Measurements from ENCODE around the gene RASSF7. TPM values are rescaled to one million over a fixed set of nuclear protein-coding genes. Genes with fewer than 3 reads are reported as not detected.

Gene RASSF7
- total and polyA plus RNA-seq, 8 donors: 16.7 to 330 (median 94.9) TPM

DNA sequence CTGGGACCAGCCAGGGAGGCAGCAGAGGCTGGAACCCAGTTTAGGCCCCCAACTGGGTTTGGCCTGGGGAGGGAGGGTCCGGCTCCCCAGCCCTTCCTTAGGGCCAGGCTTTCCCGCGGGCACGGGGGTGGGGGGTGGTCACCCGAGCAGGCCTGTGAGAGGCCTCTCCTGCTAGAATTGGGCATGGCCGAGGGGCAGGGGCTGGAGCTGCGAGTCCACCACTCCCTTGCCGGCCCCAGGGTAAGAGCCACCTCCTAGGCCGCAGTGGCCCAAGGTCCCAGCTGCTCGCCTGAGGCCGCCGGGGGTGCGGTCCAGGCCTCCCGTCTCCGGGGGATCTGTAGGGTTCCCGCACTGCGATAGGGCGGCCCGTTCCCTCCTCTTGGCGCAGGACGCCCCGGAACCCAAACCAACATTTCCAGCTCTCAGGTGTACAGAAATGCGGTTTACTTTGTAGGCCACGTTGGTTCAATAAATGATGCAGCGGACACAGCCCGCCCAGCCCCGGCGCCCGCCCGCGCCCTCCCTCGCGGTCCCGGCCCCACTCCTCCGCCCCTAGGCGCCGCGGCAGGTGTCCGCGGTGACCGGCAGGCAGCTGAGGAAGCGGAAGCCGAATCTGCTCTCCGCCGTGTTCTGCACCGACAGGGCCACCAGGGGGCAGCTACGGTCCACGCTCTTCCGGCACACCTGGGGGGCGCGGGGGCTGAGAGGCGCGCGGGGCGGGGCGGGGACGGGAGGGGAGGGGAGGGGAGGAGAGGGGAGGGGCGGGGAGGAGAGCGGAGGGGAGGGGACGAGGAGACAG lies 6.1 kb upstream of the RASSF7 start:
- H3K4me3 ChIP-seq: peak overlapping the region; percentile 32 to 51 (median 40)
- intact Hi-C loops (cut with DNase I; ENCODE audit: low total_unique reads): no loop called here
- H3K27ac ChIP-seq: no peak overlapping the region
- H3K36me3 ChIP-seq: peaks cover 0 to 5% (median 0%) of the 10 kb centered on the region in 4 donors
- H3K27me3 ChIP-seq: peaks cover 0 to 91% (median 45%) of the 10 kb centered on the region in 3 donors
- WGBS, 5 donors: 7 to 11% (median 9%) methylated on average over 21 to 52 of the region's 60 CpGs
- H3K9me3 ChIP-seq: no peaks in the 10 kb centered on the region
- H3K4me1 ChIP-seq: peaks cover 23 to 32% (median 28%) of the 10 kb centered on the region in 4 donors
- TF ChIP-seq CTCF (IDR thresholded peaks at IDR 0.05) (peak in 5 of 7 experiments; percentile 16 to 81 (median 56)), POLR2AphosphoS5 (IDR thresholded peaks at IDR 0.05) (peak in 1 of 3 donors; percentile 75), POLR2A (IDR thresholded peaks at IDR 0.05) (no peak)
- peak; percentile 78 to 91 for DNase-seq

DNA sequence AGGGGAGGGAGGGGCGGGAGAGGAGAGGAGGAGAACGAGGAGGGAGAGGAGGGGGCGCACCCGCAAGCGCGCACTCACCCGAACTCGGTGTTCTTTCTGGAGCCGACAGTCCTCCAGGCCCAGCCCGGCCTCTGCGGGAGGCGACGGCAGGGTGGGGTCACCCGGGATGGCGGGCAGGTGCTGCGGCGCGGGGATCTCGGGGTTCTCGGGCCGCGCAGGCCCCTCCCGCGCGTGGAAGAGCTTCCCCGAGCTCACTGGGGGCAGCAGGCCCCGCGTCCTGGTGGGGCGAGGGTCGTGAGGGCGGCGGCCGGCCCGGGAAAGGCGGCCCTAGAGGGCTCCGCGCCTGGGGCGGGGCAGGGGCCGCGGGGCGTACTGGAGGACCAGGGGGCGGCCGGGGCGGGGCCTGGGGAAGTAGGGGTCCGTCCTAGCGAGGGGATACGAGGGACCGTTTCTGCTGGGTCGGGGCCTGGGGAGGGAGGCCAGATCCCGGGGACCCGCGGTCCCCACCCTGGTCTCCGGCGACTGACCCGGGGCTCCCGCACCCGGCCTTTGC lies 5.5 kb upstream of the RASSF7 start:
- Histone ChIP-seq H3K27me3 (peaks cover 0 to 92% (median 45%) of the 10 kb centered on the region in 3 donors), H3K4me3 (peak overlapping the region; percentile 32 to 51 (median 40)), H3K36me3 (peaks cover 0 to 2% (median 0%) of the 10 kb centered on the region in 4 donors), H3K4me1 (peaks cover 28 to 39% (median 35%) of the 10 kb centered on the region in 4 donors), H3K9me3 (no peaks in the 10 kb centered on the region), H3K27ac (peak overlapping the region in 1 of 5 donors; percentile 10)
- TF ChIP-seq CTCF (IDR thresholded peaks at IDR 0.05) (peak in 1 of 7 experiments; percentile 24), POLR2A (IDR thresholded peaks at IDR 0.05) (no peak), EP300 (IDR thresholded peaks at IDR 0.05) (no peak)
- 1 to 4% (median 1%) methylated on average over 24 to 53 of the region's 57 CpGs for WGBS, 5 donors
- no peak for DNase-seq
- intact Hi-C loops (cut with DNase I; ENCODE audit: low total_unique reads): no loop called here

DNA sequence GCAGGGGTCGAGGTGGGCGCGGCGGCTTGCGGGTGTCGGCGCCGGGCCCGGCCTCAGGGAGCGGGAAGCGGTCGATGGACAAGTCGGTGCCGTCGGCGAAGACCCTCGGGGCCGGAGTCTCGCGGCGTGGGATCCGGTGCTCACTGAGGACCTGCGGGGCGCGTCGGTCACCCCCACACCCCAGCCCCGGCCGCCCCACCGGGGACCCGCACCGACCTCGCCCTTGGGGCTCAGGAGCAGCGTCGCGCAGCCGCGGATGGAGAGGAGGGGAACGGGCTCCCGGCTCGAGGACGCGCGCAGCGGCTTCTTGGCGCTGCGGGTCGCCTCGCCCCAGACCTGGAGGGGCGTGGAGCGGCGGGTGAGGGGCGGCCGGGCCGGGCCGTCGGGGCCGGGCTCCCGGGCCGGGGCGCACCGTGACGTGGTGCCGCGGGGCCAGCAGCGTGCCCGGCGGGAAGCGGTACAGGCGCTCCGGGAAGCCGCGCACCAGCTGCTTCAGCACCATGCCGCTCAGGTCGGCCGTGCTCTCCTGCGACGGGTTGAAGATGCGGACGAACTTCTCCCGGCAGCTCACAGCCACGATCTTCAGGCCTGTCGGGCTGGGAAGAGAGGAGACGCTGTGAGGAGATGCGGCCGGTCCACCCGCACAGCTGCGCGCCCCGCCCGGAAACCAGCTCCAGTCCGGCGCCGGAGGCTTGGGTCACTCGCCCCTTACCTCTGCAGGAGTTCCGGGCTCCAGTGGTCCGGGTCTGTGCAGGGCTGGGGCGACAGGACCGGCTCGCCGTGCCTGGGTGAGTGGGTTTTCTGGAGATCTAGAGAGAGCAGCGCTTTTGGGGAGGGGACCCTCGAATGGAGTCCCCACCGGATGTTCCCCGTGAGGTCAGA lies 4.7 kb upstream of the RASSF7 start:
- 5 to 50% (median 10%) methylated on average over 10 to 103 of the region's 104 CpGs for WGBS, 5 donors
- DNase-seq: peak; percentile 48 to 58
- no peaks in the 10 kb centered on the region for H3K9me3 ChIP-seq
- intact Hi-C loops (cut with DNase I; ENCODE audit: low total_unique reads): no loop called here
- H3K27ac ChIP-seq: peak overlapping the region in 1 of 5 donors; percentile 10
- no peaks in the 10 kb centered on the region for H3K36me3 ChIP-seq
- H3K27me3 ChIP-seq: peaks cover 0 to 87% (median 45%) of the 10 kb centered on the region in 3 donors
- H3K4me3 ChIP-seq: peak overlapping the region; percentile 32 to 51 (median 40)
- H3K4me1 ChIP-seq: peaks cover 30 to 43% (median 37%) of the 10 kb centered on the region in 4 donors
- TF ChIP-seq EP300 (IDR thresholded peaks at IDR 0.05) (no peak), POLR2AphosphoS5 (IDR thresholded peaks at IDR 0.05) (no peak), CTCF (IDR thresholded peaks at IDR 0.05) (no peak), POLR2A (IDR thresholded peaks at IDR 0.05) (no peak)
